ENCODE results near the gene FRS2. TPM values are rescaled to one million over a fixed set of nuclear protein-coding genes. Genes with fewer than 3 reads are reported as not detected.

Gene FRS2, protein sequence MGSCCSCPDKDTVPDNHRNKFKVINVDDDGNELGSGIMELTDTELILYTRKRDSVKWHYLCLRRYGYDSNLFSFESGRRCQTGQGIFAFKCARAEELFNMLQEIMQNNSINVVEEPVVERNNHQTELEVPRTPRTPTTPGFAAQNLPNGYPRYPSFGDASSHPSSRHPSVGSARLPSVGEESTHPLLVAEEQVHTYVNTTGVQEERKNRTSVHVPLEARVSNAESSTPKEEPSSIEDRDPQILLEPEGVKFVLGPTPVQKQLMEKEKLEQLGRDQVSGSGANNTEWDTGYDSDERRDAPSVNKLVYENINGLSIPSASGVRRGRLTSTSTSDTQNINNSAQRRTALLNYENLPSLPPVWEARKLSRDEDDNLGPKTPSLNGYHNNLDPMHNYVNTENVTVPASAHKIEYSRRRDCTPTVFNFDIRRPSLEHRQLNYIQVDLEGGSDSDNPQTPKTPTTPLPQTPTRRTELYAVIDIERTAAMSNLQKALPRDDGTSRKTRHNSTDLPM
- 41.3 and 87.5 TPM in 2 replicates for total RNA-seq (2014; rRNA removed; shearing (Covaris generic))

- Histone ChIP-seq H3K9me3 (replicated peaks) (no peaks in the 10 kb centered on the region), H3K27ac (peak within 1 kb of the TSS; percentile 85), H3K4me3 (peak within 1 kb of the TSS; percentile 91), H3K4me1 (replicated peaks) (peaks cover 32% of the 10 kb centered on the region), H3K36me3 (peaks cover 19% of the 10 kb centered on the region), H3K27me3 (replicated peaks) (no peaks in the 10 kb centered on the region)
- DNase-seq (ENCODE audit: low read depth in 1 of 2, low spot score in 2 of 2): peak; percentile 87 to 90
Measured at GRCh38 chr12:69470189-69471075, at the start of gene FRS2. FRS2 (plus strand) TSS chr12:69470388; CDS start chr12:69569031, 98,643 bp downstream.

DNA sequence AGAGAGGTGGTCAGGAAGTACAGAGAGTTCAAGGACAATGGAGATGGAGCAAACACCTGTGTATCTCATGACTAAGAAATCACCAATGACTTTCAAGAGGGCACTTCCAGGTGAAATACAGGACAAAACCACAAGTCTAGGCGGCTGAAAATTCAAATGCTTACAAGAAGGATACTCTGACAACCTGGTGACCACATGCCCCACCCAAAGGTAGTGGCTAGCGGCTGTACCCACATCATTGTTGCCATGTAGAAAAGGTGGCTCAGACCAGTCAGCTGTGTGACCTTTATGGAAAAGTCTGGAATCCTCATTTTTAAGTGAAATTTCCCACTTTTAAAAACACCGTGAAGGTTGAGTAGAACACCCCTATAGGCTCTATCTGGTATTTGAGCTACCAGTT lies 48.6 kb upstream of the FRS2 start:
- Histone ChIP-seq H3K27me3 (replicated peaks) (no peaks in the 10 kb centered on the region), H3K36me3 (no peaks in the 10 kb centered on the region), H3K4me3 (no peak overlapping the region), H3K27ac (no peak overlapping the region), H3K4me1 (replicated peaks) (peaks cover 2% of the 10 kb centered on the region), H3K9me3 (replicated peaks) (no peaks in the 10 kb centered on the region)
- DNase-seq (ENCODE audit: low read depth in 1 of 2, low spot score in 2 of 2): no peak

- no peak overlapping the region for H3K4me3 ChIP-seq
- DNase-seq (ENCODE audit: low read depth in 1 of 2, low spot score in 2 of 2): no peak
- no peak overlapping the region for H3K27ac ChIP-seq
- H3K9me3 ChIP-seq (replicated peaks): no peaks in the 10 kb centered on the region
- H3K27me3 ChIP-seq (replicated peaks): no peaks in the 10 kb centered on the region
- no peaks in the 10 kb centered on the region for H3K36me3 ChIP-seq
- H3K4me1 ChIP-seq (replicated peaks): no peaks in the 10 kb centered on the region; the same call in 1 of the 2 replicates
Measured at GRCh38 chr12:69423037-69423905, 46.9 kb upstream of the FRS2 start.

DNA sequence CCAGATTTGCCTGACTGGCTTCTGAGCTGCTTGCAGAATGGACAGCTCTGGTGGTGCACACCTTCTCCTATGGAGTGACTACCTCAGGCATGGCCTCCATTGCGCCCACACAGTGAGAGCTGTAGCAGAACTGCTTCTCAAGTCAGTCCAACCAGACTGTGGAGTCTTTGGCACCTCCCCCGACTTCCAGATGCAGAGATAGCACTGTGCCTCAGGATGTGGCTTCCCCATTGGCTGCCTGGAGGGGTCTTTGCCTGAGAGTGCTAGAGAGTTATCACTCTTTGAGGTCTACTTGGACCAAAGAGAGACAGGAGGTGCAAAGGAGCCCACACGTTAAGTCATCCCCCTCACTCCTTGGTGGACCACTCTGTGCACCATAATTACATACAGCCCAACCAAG lies 44.8 kb upstream of the FRS2 start:
- no peak for DNase-seq (ENCODE audit: low read depth in 1 of 2, low spot score in 2 of 2)
- no peaks in the 10 kb centered on the region for H3K36me3 ChIP-seq
- no peak overlapping the region for H3K4me3 ChIP-seq
- no peaks in the 10 kb centered on the region for H3K27me3 ChIP-seq (replicated peaks)
- no peaks in the 10 kb centered on the region; the same call in 1 of the 2 replicates for H3K4me1 ChIP-seq (replicated peaks)
- no peaks in the 10 kb centered on the region for H3K9me3 ChIP-seq (replicated peaks)
- no peak overlapping the region for H3K27ac ChIP-seq

DNA sequence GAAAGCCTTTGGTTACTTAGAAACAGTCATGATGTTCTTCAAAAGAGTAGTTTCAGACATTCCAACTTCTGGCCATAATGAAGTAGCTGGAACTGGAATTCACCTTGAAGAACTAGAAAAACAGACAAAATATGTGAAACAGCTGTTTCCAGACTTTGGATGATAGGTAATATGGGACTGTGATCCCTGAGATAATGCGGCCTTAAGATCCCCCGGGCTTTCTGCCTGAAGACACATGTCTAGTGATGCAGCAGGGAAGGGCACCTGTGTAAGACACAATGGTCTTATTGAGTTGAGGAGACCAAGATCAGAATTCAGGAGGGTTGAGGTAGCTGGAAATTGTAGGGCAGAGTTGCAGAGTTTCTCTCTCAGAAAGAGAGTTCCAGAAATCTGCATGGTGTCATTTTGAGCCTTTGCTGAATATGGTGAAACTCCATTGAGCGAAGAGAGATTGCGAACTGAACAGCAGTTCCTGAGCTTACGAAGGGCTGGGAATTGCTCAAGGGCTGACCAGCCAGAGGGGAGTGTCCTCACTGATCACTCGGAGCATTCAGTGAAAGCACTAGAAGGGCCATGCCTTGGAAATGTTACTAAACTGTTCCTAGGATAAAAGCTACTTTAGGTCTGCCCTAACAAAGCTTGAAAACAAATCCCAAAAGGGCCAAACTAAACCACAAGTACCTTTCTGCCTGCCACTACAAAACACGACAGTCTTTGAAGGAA lies 41.7 kb upstream of the FRS2 start:
- H3K9me3 ChIP-seq (replicated peaks): no peaks in the 10 kb centered on the region
- H3K27ac ChIP-seq: no peak overlapping the region
- no peak for DNase-seq (ENCODE audit: low read depth in 1 of 2, low spot score in 2 of 2)

DNA sequence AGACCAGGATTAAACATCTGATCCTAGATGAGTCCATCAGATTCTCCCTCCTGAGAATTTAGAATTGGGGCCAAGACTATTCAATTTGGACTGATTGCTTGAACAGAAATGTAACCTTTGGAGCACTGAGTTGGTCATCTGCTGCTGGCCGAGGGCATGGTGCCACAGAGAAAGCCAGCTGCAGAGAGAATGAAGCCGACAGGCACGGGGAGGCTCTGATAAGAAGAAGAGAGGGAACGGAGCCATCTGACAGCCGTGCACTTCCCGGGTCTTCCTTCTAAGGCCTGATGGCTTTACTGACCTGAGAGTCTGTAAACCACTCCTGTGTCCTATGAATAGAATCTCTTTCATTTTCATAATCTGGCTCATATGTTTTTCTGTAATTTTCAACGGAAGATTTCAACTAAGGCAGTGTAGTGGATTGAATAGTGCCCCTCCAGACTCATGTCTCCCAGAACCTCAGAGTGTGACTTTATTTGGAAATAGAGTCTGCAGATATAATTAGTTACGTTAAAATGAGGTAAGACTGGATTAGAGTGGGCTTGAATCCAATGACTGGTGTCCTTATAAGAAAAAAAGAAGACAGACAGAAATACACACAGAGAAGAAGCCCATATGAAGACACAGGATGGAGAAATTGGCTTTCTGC lies 39.1 kb upstream of the FRS2 start:
- Histone ChIP-seq H3K27me3 (replicated peaks) (0 out of 2 replicates have a peak, but pooled peaks cover 2% of the 10 kb centered on the region), H3K36me3 (no peaks in the 10 kb centered on the region), H3K27ac (no peak overlapping the region), H3K4me1 (replicated peaks) (no peaks in the 10 kb centered on the region), H3K4me3 (no peak overlapping the region), H3K9me3 (replicated peaks) (no peaks in the 10 kb centered on the region)
- DNase-seq (ENCODE audit: low read depth in 1 of 2, low spot score in 2 of 2): no peak

More for the DNA sequence above, 41.7 kb upstream of the FRS2 start:
- no peaks in the 10 kb centered on the region; the same call in 1 of the 2 replicates for H3K4me1 ChIP-seq (replicated peaks)
- H3K27me3 ChIP-seq (replicated peaks): no peaks in the 10 kb centered on the region
- no peak overlapping the region for H3K4me3 ChIP-seq
- no peaks in the 10 kb centered on the region for H3K36me3 ChIP-seq

- Histone ChIP-seq H3K9me3 (replicated peaks) (no peaks in the 10 kb centered on the region), H3K4me1 (replicated peaks) (no peaks in the 10 kb centered on the region), H3K4me3 (no peak overlapping the region), H3K27ac (no peak overlapping the region), H3K27me3 (replicated peaks) (0 out of 2 replicates have a peak, but pooled peaks cover 2% of the 10 kb centered on the region), H3K36me3 (no peaks in the 10 kb centered on the region)
- DNase-seq (ENCODE audit: low read depth in 1 of 2, low spot score in 2 of 2): no peak
Measured at GRCh38 chr12:69431591-69432222, 38.5 kb upstream of the FRS2 start.

- Histone ChIP-seq H3K27ac (no peak overlapping the region), H3K4me3 (no peak overlapping the region), H3K27me3 (replicated peaks) (0 out of 2 replicates have a peak, but pooled peaks cover 2% of the 10 kb centered on the region), H3K9me3 (replicated peaks) (no peaks in the 10 kb centered on the region), H3K4me1 (replicated peaks) (no peaks in the 10 kb centered on the region), H3K36me3 (no peaks in the 10 kb centered on the region)
- no peak for DNase-seq (ENCODE audit: low read depth in 1 of 2, low spot score in 2 of 2)
Measured at GRCh38 chr12:69433653-69434052, 36.5 kb upstream of the FRS2 start.

DNA sequence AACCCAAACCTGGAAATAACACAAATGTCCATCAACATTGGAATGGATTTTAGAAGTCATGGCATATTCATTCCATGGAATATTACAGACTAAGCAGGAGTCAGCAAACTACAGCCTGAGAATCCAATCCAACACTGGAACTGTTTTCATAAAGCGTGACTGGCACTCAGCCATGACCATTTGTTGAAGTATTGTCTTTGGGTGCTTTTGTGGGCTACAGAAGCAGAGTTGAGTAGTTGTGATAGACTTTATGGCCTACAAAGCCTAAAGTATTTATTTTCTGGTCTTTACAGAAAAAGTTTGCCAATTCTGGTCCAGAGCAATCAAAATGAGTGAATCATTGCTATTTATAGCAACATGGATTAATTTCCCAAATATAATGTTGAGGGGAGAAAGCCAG lies 34.5 kb upstream of the FRS2 start:
- H3K4me3 ChIP-seq: no peak overlapping the region
- H3K27me3 ChIP-seq (replicated peaks): 0 out of 2 replicates have a peak, but pooled peaks cover 2% of the 10 kb centered on the region
- no peaks in the 10 kb centered on the region for H3K36me3 ChIP-seq
- no peak for DNase-seq (ENCODE audit: low read depth in 1 of 2, low spot score in 2 of 2)
- no peaks in the 10 kb centered on the region for H3K9me3 ChIP-seq (replicated peaks)
- H3K4me1 ChIP-seq (replicated peaks): no peaks in the 10 kb centered on the region
- no peak overlapping the region for H3K27ac ChIP-seq

GRCh38 chr12:69437073-69437472 lies 33.1 kb upstream of the FRS2 start:
- Histone ChIP-seq H3K4me3 (no peak overlapping the region), H3K4me1 (replicated peaks) (no peaks in the 10 kb centered on the region), H3K36me3 (no peaks in the 10 kb centered on the region), H3K27ac (no peak overlapping the region), H3K9me3 (replicated peaks) (no peaks in the 10 kb centered on the region), H3K27me3 (replicated peaks) (0 out of 2 replicates have a peak, but pooled peaks cover 2% of the 10 kb centered on the region)
- no peak for DNase-seq (ENCODE audit: low read depth in 1 of 2, low spot score in 2 of 2)

DNA sequence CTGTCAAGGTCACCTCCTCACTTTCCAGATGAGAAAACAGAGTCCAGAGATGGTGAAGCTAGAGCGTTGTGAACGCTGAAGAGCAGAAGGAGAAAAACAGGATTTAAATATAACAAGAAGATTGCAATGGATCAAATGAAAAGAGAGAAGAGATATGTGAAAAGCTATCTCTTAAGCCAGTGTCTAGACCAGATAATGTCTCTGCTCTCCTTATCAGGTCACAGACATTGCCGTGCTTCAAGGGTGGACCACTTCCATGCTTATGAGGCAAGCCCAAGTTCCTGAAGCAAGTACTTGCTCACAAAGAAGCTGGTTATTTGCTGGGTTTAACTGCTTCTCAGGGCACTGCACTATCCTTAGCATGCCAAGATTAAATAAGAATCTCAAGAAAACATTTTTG lies 31.6 kb upstream of the FRS2 start:
- Histone ChIP-seq H3K9me3 (replicated peaks) (no peaks in the 10 kb centered on the region), H3K27ac (no peak overlapping the region), H3K4me3 (no peak overlapping the region), H3K36me3 (no peaks in the 10 kb centered on the region), H3K27me3 (replicated peaks) (0 out of 2 replicates have a peak, but pooled peaks cover 2% of the 10 kb centered on the region), H3K4me1 (replicated peaks) (peaks cover 7% of the 10 kb centered on the region; the same call in 1 of the 2 replicates)
- no peak for DNase-seq (ENCODE audit: low read depth in 1 of 2, low spot score in 2 of 2)

- Histone ChIP-seq H3K9me3 (replicated peaks) (no peaks in the 10 kb centered on the region), H3K4me1 (replicated peaks) (peaks cover 7% of the 10 kb centered on the region; the same call in 1 of the 2 replicates), H3K27ac (no peak overlapping the region), H3K27me3 (replicated peaks) (no peaks in the 10 kb centered on the region), H3K4me3 (no peak overlapping the region), H3K36me3 (no peaks in the 10 kb centered on the region)
- no peak for DNase-seq (ENCODE audit: low read depth in 1 of 2, low spot score in 2 of 2)
Measured at GRCh38 chr12:69440016-69440415, 30.2 kb upstream of the FRS2 start.
